Vagina (tissue), 2 donors: ENCODE results near the gene SYCE3. TPM values are rescaled to one million over a fixed set of nuclear protein-coding genes. Genes with fewer than 3 reads are reported as not detected.

Source experiments
- DNase-seq, 2 donors: peaks; one replicate each; pipeline ENCODE4 v3.0.0-alpha.2; 2017; ENCODE audit errors: extremely low spot score in 2 of 2
- H3K27ac ChIP-seq: fragments of 200-600 bp; sonication (generic); one replicate; pipeline ENCODE4 v1.5.1; 2019
- H3K27me3 ChIP-seq: fragments of 200-600 bp; sonication (generic); one replicate; pipeline ENCODE4 v1.5.1; 2019
- H3K36me3 ChIP-seq, 2 donors: fragments of 200-600 bp; sonication (generic); one replicate each; pipeline ENCODE4 v1.5.1; 2017 to 2019
- H3K4me1 ChIP-seq: fragments of 200-600 bp; sonication (generic); one replicate; pipeline ENCODE4 v1.5.1; 2019
- H3K4me3 ChIP-seq, 2 donors: fragments of 200-600 bp; sonication (generic); 1 replicate in 1 of 2; 2 replicates in 1 of 2; pipeline ENCODE4 v1.5.1; 2016 to 2019
- H3K9me3 ChIP-seq: fragments of 200-600 bp; sonication (generic); one replicate; pipeline ENCODE4 v1.5.1; 2019
- POLR2A ChIP-seq, 2 donors: fragments of 450-650 bp; IDR thresholded peaks; one replicate each; pipeline ENCODE4 v1.6.1; 2017; ENCODE audit warnings: antibody characterized with exemption in 2 of 2, mild to moderate bottlenecking in 2 of 2, moderate library complexity in 2 of 2
- POLR2AphosphoS5 ChIP-seq, 2 donors: sonication (generic); formaldehyde crosslinking; IDR thresholded peaks; one replicate each; pipeline ENCODE4 v1.9.0; 2017; ENCODE audit warnings: antibody characterized with exemption in 2 of 2, mild to moderate bottlenecking in 2 of 2, low read depth in 1 of 2; ENCODE audit not compliant: insufficient read depth in 1 of 2
- intact Hi-C: fragments of 100-400 bp; cut with DNase I; formaldehyde crosslinking; loops from one replicate; pipeline ENCODE4 v1.15.1; 2023
- total RNA-seq: library from RNA; depleted of rRNA; stranded (reverse); fragments of >200 nt; gene quantifications from one replicate; pipeline ENCODE4 v1.2.3, GENCODE V29; 2016
- TF ChIP-seq, protein P1 (sequence below), 3 experiments: fragments of 450-650 bp in 2 of 3; fragments of 200-600 bp in 1 of 3; sonication (generic) in 1 of 3; IDR thresholded peaks; one replicate each; pipeline ENCODE4 v1.5.1; 2017 to 2019; ENCODE audit warnings: antibody characterized with exemption in 3 of 3, mild to moderate bottlenecking in 2 of 3, moderate library complexity in 2 of 3

Gene SYCE3
- total RNA-seq, 1 donor from 2014 or later: not detected

DNA sequence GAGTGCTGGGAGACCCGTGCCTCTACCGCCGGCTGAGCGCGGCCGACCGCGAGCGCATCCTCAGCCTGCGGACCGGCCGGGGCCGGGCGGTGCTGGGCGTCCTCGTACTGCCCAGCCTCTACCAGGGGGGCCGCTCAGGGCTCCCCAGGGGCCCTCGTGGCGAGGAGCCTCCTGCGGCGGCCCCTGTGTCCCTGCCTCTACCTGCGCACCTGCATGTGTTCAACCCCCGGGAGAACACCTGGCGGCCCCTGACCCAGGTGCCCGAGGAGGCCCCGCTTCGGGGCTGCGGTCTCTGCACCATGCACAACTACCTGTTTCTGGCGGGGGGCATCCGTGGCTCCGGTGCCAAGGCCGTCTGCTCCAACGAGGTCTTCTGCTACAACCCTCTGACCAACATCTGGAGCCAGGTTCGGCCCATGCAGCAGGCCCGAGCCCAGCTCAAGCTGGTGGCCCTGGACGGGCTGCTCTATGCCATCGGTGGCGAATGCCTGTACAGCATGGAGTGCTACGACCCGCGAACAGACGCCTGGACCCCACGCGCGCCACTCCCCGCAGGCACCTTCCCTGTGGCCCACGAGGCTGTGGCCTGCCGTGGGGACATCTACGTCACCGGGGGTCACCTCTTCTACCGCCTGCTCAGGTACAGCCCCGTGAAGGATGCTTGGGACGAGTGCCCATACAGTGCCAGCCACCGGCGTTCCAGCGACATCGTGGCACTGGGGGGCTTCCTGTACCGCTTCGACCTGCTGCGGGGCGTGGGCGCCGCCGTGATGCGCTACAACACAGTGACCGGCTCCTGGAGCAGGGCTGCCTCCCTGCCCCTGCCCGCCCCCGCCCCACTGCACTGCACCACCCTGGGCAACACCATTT lies 13.6 kb downstream of the SYCE3 start:
- Histone ChIP-seq H3K4me1 (peaks cover 17% of the 10 kb centered on the region), H3K36me3 (no peaks in the 10 kb centered on the region), H3K9me3 (no peaks in the 10 kb centered on the region), H3K4me3 (peak overlapping the region; percentile 22 to 25), H3K27me3 (peaks cover 7% of the 10 kb centered on the region), H3K27ac (no peak overlapping the region)
- intact Hi-C loops: no loop called here
- TF ChIP-seq POLR2A (IDR thresholded peaks at IDR 0.05): no peak
- TF ChIP-seq, protein P1, sequence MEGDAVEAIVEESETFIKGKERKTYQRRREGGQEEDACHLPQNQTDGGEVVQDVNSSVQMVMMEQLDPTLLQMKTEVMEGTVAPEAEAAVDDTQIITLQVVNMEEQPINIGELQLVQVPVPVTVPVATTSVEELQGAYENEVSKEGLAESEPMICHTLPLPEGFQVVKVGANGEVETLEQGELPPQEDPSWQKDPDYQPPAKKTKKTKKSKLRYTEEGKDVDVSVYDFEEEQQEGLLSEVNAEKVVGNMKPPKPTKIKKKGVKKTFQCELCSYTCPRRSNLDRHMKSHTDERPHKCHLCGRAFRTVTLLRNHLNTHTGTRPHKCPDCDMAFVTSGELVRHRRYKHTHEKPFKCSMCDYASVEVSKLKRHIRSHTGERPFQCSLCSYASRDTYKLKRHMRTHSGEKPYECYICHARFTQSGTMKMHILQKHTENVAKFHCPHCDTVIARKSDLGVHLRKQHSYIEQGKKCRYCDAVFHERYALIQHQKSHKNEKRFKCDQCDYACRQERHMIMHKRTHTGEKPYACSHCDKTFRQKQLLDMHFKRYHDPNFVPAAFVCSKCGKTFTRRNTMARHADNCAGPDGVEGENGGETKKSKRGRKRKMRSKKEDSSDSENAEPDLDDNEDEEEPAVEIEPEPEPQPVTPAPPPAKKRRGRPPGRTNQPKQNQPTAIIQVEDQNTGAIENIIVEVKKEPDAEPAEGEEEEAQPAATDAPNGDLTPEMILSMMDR (IDR thresholded peaks at IDR 0.05): no peak
- TF ChIP-seq POLR2AphosphoS5 (IDR thresholded peaks at IDR 0.05; ENCODE audit: insufficient read depth in 1 of 2, low read depth in 1 of 2): no peak
- DNase-seq: no peak

DNA sequence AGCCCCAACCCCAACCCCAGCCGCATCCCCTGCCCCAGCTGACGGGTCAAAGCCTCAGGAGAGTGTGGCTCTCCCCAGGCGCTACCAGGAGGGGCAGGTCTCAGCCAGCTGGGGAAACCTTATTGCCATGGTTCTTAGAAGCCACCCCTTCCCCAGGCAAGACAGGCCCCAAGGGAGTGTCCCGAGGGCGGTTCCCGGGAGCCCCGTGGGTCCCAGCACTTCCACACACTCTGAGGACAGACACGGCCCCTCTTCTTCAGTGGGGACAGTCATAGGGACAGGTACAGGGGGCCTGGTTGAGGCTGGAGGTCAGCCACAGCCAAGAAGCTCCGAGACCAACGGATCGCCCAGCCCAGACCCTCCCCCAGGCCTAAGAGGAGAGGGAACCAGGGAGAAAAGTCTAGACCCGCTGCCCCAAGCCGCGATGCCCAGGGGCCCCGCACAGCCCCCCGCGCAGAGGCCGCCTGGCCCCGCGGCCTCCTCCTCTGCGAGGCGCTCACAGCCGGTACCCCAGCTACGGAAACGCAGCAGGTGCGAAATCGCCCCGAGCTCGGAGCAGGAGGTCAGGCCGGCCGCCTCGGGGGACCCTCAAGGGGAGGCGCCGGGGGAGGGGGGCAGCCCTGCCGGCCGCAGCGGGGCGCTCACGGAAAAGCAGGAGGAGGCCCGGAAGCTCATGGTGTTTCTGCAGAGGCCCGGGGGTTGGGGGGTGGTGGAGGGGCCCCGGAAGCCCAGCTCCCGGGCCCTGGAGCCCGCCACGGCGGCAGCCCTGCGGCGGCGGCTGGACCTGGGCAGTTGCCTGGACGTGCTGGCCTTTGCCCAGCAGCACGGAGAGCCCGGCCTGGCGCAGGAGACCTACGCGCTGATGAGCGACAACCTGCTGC lies 14.4 kb downstream of the SYCE3 start:
- Histone ChIP-seq H3K4me1 (peaks cover 22% of the 10 kb centered on the region), H3K27ac (no peak overlapping the region), H3K36me3 (no peaks in the 10 kb centered on the region), H3K9me3 (no peaks in the 10 kb centered on the region), H3K4me3 (peak overlapping the region; percentile 22 to 25), H3K27me3 (peaks cover 7% of the 10 kb centered on the region)
- no peak for DNase-seq
- TF ChIP-seq, protein P1 (IDR thresholded peaks at IDR 0.05): no peak
- TF ChIP-seq POLR2AphosphoS5 (IDR thresholded peaks at IDR 0.05; ENCODE audit: insufficient read depth in 1 of 2, low read depth in 1 of 2): no peak
- TF ChIP-seq POLR2A (IDR thresholded peaks at IDR 0.05): no peak
- intact Hi-C loops: no loop called here

GRCh38 chr22:50547263-50547985 lies 15.3 kb downstream of the SYCE3 start:
- intact Hi-C loops: no loop called here
- H3K36me3 ChIP-seq: no peaks in the 10 kb centered on the region
- no peak overlapping the region for H3K27ac ChIP-seq
- no peaks in the 10 kb centered on the region for H3K9me3 ChIP-seq
- TF ChIP-seq, protein P1 (IDR thresholded peaks at IDR 0.05): no peak
- TF ChIP-seq POLR2A (IDR thresholded peaks at IDR 0.05) (no peak), POLR2AphosphoS5 (IDR thresholded peaks at IDR 0.05; ENCODE audit: insufficient read depth in 1 of 2, low read depth in 1 of 2) (no peak)
- peaks cover 22% of the 10 kb centered on the region for H3K4me1 ChIP-seq
- peaks cover 7% of the 10 kb centered on the region for H3K27me3 ChIP-seq
- DNase-seq: no peak
- H3K4me3 ChIP-seq: no peak overlapping the region

GRCh38 chr22:50546326-50547262 lies 16.1 kb downstream of the SYCE3 start:
- Histone ChIP-seq H3K36me3 (no peaks in the 10 kb centered on the region), H3K9me3 (no peaks in the 10 kb centered on the region), H3K27ac (no peak overlapping the region), H3K27me3 (peaks cover 7% of the 10 kb centered on the region), H3K4me1 (peaks cover 27% of the 10 kb centered on the region), H3K4me3 (no peak overlapping the region)
- TF ChIP-seq POLR2A (IDR thresholded peaks at IDR 0.05): no peak
- TF ChIP-seq, protein P1 (IDR thresholded peaks at IDR 0.05): no peak
- no peak for TF ChIP-seq POLR2AphosphoS5 (IDR thresholded peaks at IDR 0.05; ENCODE audit: insufficient read depth in 1 of 2, low read depth in 1 of 2)
- intact Hi-C loops: no loop called here
- no peak for DNase-seq
